Type B pancreatic cell (in vitro differentiated cells): ENCODE measurements around the gene ERVFRD-1. TPM values are rescaled to one million over a fixed set of nuclear protein-coding genes. Genes with fewer than 3 reads are reported as not detected.
"Not testable (repeated sequence)": the region's sequence is repeated elsewhere in the genome, so short reads cannot be mapped to it uniquely, and the experiment has no call there.

Experiments
- DNase-seq: peaks from one replicate; pipeline ENCODE4 v3.0.0; 2021; ENCODE audit warnings: mixed read lengths; ENCODE audit not compliant: unreplicated experiment; ENCODE audit errors: extremely low spot score
- H3K27ac Mint-ChIP-seq: 2 replicates; pipeline ENCODE4 v1.8.0; 2021; ENCODE audit warnings: mild to moderate bottlenecking, mixed read lengths
- H3K27me3 Mint-ChIP-seq: 2 replicates; pipeline ENCODE4 v1.8.0; 2021; ENCODE audit warnings: mixed read lengths
- H3K36me3 Mint-ChIP-seq: 2 replicates; pipeline ENCODE4 v1.8.0; 2021; ENCODE audit warnings: mixed read lengths
- H3K4me1 Mint-ChIP-seq: one replicate; pipeline ENCODE4 v1.8.0; 2021; ENCODE audit warnings: mixed read lengths; ENCODE audit not compliant: unreplicated experiment
- H3K4me3 Mint-ChIP-seq: 2 replicates; pipeline ENCODE4 v1.8.0; 2021; ENCODE audit warnings: mild to moderate bottlenecking, mixed read lengths
- H3K9me3 Mint-ChIP-seq: 2 replicates; pipeline ENCODE4 v1.8.0; 2021; ENCODE audit warnings: mixed read lengths
- CTCF ChIP-seq: fragments of 200-600 bp; sonication (generic); conservative IDR thresholded peaks from 2 replicates; pipeline ENCODE4 v1.5.0; 2021; ENCODE audit warnings: antibody characterized with exemption, mild to moderate bottlenecking
- total RNA-seq: library from RNA; stranded (reverse); gene quantifications from 2 replicates; pipeline ENCODE4 v1.2.1, GENCODE V29; 2021; ENCODE audit warnings: low replicate concordance

ERVFRD-1 gene
- total RNA-seq, 1 donor from 2014 or later = not detected

DNA sequence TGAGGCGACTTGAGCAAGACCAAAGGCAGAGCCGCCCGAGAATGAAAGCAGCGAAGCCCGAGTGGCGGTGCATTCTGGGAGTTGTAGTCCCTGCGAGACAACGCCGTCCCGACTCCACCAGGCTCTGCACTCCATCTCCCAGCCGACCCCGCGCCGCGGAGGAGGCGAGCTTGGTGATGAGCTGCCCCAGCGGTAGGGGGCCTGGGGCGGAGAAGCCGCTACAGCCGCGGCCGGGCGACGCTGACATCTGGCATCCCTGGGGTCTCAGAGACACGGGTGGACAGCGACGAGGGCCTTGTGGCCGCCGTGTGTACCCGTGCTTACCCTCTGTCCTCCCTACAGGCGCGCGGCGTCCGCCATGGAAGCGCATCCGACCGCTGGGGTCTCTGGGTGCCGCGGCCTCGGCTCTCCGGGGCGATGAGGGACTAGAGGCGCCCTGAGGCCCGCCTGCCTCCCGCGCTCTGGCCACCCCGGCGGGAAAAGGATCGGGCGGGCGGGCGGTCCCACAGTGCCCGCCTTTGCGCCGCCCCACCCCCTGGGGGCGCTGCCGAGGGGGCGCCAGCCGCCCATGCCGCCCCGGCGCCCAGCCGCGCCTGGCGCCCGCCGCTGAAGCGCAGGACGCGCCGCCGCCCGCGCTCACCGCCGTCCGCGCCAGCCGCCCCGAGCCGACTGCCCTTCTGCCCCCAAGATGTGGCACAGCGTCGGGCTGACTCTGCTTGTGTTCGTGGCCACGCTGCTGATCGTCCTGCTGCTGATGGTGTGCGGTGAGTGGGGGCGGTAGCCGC, 17.7 kb downstream of the ERVFRD-1 start, which contains the start of gene SMIM13:
SMIM13 (plus strand) TSS at position 209 of the 785 bp plus-strand sequence; CDS start at position 689, 480 bp downstream.
- peak; percentile 97 for DNase-seq
- TF ChIP-seq CTCF = peak; percentile 71
- Mint-ChIP-seq H3K27ac (peak within 1 kb of the TSS; percentile 94), H3K27me3 (no peaks in the 10 kb centered on the region), H3K9me3 (peaks cover 4% of the 10 kb centered on the region), H3K4me3 (peak within 1 kb of the TSS; percentile 93), H3K36me3 (peaks cover 12% of the 10 kb centered on the region), H3K4me1 (peaks cover 17% of the 10 kb centered on the region)

DNA sequence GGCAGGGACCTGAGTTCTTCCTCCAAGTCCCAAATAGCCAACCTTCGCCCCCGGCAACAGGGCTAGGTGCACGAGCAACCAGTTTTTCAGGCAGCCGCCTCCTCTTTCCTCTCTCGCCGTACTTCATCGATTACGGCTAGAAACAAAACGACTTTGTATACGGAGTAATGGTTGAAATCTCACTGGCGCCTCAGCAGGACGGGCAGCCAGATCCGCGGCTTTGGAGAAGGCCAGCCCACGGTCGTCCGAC, 18.2 kb downstream of the ERVFRD-1 start:
- DNase-seq = no peak
- Mint-ChIP-seq H3K4me3 (peak overlapping the region; percentile 89), H3K4me1 (peaks cover 17% of the 10 kb centered on the region), H3K27ac (peak overlapping the region; percentile 94), H3K36me3 (peaks cover 8% of the 10 kb centered on the region), H3K27me3 (no peaks in the 10 kb centered on the region), H3K9me3 (peaks cover 4% of the 10 kb centered on the region)
- no peak for TF ChIP-seq CTCF

- no peak for TF ChIP-seq CTCF
- Mint-ChIP-seq H3K36me3 (peaks cover 5% of the 10 kb centered on the region), H3K4me1 (peaks cover 17% of the 10 kb centered on the region), H3K27me3 (no peaks in the 10 kb centered on the region), H3K9me3 (peaks cover 4% of the 10 kb centered on the region), H3K27ac (peak overlapping the region; percentile 94), H3K4me3 (peak overlapping the region; percentile 89)
- no peak for DNase-seq
Observed at GRCh38 chr6:11092668-11093375, 18.7 kb downstream of the ERVFRD-1 start.

DNA sequence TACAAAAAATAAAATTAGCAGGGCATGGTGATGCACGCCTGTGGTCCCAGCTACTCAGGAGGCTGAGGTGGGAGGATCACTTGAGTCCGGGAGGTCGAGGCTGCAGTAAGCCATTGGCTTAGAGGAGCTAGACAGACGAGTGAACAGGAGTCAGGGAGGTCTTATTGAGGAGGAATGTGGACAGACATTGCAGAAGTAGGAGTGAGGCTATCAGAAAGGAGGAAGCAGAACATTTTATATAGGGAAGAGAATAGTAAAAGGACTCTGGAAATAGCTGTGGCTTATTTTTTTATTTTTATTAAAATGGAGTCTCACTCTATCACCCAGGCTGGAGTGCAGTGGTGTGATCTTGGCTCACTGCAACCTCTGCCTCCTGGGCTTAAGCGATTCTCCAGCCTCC, 20.4 kb downstream of the ERVFRD-1 start:
- not testable (repeated sequence) for H3K36me3 Mint-ChIP-seq, H3K27ac Mint-ChIP-seq, H3K9me3 Mint-ChIP-seq, H3K27me3 Mint-ChIP-seq, DNase-seq
- Mint-ChIP-seq H3K4me1 (peaks cover 14% of the 10 kb centered on the region), H3K4me3 (peak overlapping the region; percentile 57)

DNA sequence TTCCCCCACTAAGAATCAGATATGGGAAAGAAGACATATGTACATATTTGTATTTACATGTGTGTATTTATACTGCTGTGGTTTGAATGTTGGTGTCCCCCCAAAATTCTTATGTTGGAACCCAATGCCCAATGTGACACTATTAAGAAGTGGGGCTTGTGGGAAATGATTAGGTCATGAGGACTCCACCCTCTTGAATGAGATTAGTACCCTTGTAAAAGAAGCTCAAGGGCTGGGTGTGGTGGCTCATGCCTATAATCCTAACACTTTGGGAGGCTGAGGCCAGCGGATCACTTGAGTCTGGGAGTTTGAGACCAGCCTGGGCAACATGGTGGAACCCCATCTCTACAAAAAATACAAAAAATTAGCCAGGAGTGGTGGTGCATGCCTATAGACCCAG, 21.8 kb downstream of the ERVFRD-1 start:
- H3K4me3 Mint-ChIP-seq = no peak overlapping the region
- no peaks in the 10 kb centered on the region for H3K9me3 Mint-ChIP-seq
- no peaks in the 10 kb centered on the region for H3K36me3 Mint-ChIP-seq
- no peaks in the 10 kb centered on the region for H3K27me3 Mint-ChIP-seq
- H3K4me1 Mint-ChIP-seq = peaks cover 9% of the 10 kb centered on the region
- TF ChIP-seq CTCF = no peak
- no peak for DNase-seq
- no peak overlapping the region for H3K27ac Mint-ChIP-seq

DNA sequence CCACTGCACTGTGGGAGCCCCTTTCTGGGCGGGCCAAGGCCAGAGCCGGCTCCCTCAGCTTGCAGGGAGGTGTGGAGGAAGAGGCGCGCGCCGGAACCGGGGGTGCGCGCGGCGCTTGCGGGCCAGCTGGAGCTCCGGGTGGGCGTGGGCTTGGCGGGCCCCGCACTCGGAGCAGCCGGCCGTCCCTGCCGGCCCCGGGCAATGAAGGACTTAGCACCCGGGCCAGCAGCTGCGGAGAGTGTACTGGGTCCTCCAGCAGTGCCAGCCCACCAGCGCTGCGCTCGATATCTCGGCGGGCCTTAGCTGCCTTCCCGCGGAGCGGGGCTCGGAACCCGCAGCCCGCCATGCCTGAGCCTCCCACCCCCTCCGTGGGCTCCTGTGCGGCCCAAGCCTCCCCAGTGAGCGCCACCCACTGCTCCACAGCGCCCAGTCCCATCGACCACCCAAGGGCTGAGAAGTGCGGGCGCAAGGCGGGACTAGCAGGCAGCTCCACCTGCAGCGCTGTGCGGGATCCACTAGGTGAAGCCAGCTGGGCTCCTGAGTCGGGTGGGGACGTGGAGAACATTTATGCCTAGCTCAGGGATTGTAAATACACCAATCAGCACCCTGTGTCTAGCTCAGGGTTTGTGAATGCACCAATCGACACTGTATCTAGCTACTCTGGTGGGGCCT, 24.2 kb downstream of the ERVFRD-1 start:
- not testable (repeated sequence) for H3K27me3 Mint-ChIP-seq, H3K27ac Mint-ChIP-seq, DNase-seq, H3K4me3 Mint-ChIP-seq, H3K9me3 Mint-ChIP-seq, H3K36me3 Mint-ChIP-seq, H3K4me1 Mint-ChIP-seq
